SHP77 treated with DMSO at 0.1 percent for 48 hours (cell line): Measurements from ENCODE around the gene APOA5.
"Not testable (repeated sequence)": the region's sequence is repeated elsewhere in the genome, so short reads cannot be mapped to it uniquely, and the experiment has no call there.

Source experiments
- DNase-seq: peaks from one replicate; lab custom pipeline; 2025; lab: John Stamatoyannopoulos, UW

Gene APOA5

DNA sequence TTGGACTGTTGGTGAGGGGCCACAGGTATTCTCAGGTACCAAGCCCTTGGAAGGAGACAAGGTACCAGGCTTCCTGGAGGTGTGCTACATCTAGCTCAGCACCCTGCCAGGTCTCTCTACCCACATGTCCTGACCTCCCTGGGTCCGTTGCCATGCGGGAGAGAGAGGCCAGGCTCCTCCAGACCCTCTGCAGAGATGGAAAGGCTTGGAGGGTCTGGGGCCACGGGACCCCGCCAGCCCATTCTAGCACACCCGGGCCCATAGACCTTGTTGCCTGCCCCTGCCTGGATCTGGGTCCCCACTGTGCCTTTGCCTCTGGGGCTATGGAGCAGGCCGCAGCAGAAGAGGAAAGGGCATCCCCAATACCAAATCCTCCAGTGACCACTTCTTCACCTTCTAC, 35.8 kb upstream of the APOA5 start:
- DNase-seq, result no peak

DNA sequence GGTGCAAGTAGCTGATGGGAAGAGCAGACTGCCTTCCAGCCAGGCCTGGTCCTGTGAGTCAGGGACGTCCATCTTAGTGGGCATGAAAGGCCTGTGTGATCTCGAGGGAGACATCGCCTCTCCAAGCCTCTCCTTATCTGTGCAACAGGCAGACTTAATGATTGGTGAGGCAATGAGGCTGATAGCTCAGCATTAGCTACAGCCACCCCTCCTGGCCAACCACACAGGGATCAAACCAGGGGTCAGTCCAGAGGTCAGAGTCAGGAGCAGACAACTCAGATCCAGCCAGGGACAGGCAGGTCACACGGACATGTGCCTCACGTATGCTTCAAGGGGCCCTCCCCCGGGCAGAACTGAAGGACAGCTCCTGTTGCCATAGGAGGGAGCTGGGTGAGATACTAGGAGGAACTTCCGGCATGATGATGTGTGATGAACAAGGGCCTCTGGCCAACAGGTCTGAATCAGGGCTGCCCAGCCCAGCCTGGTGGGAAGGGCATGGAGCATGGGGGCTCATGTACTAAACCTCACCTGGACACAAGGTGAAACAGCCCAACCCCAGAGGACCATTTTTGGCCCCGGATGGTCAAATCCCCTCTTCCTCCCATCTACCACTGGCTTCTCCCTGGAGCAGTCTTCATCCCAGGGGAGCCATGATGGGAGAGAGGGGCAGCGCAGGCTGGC, 35.2 kb upstream of the APOA5 start:
- no peak for DNase-seq

DNA sequence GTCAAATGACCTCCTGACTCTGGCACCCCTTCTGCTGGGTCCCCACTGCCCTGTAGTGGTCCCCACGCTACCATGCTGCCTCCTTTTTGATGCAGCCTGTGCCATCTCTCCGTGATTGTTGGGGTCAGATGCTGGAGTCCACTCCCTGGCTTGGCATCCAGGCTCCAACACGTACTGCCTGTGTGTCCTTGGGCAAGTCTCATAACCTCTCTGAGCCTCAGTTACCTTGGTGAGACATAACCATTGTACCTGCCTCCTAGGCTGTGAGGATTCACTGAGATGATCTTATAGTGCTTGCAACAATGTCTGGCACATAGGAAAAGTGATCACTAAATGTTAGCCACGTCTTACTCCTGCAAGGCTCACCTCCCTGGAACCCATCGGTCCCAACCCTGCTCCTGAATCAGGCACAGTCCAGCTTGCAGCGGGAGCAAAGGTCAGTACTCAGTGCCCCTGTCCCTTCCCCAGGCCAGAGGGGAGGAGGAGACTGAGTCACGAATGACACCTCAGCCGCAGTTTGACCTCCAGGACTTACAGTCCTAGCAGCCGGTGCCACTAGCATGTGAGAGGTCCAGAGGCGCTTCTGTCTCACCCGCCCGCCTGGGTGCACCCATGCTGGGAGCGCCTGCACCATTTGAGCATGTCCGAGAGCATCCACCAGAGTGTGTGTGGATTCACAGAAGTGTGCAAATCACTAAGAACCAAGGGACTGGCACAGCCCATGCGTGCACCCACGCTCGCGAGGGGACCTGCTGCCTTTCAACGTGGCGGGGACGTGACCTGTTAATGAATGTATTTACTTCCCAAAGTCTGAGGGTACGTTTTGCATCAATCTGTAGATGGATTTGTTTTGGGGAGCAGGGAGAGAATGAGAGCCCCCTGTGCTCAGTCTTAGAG, 34.4 kb upstream of the APOA5 start:
- DNase-seq, result no peak

DNA sequence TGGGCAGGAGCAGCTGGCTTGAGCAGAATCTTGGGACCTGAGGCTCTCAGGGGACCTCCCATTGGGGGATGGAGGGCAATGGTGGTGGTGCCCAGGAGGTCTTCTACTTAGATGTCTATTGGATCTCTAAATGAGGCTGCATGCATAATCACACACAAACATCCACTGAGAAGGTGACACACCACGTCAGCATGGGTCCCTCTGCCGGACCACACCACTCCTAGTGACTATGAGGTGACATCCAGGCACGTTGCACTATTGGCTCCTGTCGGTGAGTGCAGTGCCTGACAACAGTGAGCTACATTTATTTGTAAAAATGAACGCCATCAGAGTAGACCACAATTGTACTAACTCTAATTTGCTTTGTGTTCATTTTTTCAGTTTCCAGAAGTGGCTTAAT, 33.8 kb upstream of the APOA5 start:
- DNase-seq, result no peak

- no peak for DNase-seq
These were observed 31.6 kb upstream of the APOA5 start, which contains the start of gene APOA4 for GRCh38 chr11:116823031-116823843. Gene APOA4 (minus strand): TSS chr11:116823304. CDS start chr11:116823191, 113 bp downstream.

- DNase-seq, result no peak
These were observed 30.9 kb upstream of the APOA5 start for GRCh38 chr11:116822575-116822974.

DNA sequence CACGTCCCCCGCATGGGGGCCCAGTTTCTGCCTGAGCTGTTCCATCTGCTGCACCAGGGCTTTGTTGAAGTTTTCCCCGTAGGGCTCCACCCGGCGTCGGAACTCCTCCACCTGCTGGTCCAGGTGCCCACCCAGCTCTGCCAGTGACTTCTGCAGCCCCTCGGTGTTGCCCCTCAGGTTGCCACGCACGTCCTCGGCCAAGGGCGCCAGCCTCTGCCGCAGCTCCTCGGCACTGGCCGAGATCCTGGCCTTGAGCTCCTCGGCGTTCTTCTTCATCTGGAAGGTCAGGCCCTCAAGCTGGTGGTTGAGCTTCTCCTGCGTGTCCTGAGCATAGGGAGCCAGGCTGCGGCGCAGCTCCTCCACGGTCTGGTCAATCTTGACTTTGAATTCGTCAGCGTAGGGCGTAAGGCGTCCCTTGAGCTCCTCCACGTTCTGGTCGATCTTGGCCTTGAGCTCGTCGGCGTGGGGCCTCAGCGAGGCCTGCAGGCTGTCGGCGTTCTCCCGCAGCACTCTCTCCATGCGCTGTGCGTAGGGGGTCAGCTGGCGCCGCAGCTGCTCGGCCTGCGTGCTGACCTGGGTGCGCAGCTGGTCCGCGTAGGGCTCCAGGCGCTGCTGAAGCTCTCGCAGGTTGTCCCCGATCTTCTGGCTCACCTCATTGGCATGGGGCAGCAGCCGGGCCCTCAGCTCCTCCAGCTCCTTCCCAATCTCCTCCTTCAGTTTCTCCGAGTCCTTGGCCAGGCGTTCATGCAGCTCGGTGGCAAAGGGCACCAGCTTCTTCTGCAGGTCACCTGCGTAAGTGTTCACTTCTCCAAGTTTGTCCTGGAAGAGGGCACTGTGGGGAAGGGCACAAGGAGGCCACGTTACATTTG, 29.6 kb upstream of the APOA5 start:
- no peak for DNase-seq

DNA sequence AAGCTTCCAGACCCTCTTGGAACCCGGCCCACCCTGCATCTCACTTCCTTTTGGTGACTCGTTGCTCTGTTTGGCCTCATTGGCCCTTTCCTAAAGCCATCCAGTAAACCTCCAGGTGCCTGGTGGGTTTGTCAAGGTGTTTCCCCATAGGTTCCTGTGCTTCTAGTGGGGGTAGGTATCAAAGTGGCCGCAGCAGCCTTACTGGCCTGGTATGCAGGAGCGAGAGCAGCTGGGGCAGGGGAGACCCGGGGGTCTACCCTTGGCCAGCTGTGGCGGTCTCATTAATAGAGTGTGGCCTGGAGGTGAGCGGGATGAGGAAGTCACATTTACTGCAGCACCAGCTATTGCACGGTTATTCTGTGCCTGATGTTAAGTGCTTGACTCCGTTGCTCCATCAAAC, 27.4 kb upstream of the APOA5 start:
- no peak for DNase-seq

- DNase-seq, result no peak
These were observed 22.8 kb upstream of the APOA5 start for GRCh38 chr11:116814502-116814901.

GRCh38 chr11:116813781-116814471, 22.2 kb upstream of the APOA5 start:
- no peak for DNase-seq

DNA sequence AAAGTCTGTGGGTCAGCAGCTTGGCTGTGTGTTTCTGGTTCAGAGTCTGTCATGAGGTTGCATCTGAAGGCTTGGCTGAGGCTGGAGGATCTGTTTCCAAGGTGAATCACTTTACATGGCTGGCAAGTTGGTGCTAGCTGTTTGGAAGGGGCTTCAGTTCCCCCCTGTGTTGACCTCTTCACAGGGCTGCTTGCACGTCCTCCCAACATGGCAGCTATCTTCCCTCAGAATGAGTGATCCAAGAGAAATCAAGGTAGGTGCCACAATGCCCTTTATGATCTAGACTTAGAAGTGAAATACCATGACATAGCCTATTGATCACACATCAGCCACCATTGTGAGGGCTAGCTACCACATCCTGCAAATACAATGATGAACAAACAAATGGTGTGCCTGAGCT, 21.5 kb upstream of the APOA5 start:
- DNase-seq, result no peak

DNA sequence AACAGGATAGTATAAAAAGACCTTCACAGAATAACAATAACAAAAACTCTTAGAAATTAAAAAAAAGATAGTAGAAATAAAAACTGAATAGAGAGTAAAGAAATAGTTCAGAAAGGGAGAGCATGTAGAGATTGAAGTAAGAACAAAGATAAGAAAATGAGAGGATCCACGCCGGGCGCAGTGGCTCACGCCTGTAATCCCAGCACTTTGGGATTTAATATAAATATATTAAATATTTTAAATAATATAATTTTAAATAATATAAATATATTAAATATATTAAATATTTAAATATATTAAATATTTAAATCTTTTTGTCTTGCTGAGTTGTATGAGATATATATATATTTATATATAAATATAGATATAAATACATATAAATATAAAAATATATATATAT, 20.4 kb upstream of the APOA5 start:
- no peak for DNase-seq

GRCh38 chr11:116811194-116811593, 19.5 kb upstream of the APOA5 start:
- no peak for DNase-seq

DNA sequence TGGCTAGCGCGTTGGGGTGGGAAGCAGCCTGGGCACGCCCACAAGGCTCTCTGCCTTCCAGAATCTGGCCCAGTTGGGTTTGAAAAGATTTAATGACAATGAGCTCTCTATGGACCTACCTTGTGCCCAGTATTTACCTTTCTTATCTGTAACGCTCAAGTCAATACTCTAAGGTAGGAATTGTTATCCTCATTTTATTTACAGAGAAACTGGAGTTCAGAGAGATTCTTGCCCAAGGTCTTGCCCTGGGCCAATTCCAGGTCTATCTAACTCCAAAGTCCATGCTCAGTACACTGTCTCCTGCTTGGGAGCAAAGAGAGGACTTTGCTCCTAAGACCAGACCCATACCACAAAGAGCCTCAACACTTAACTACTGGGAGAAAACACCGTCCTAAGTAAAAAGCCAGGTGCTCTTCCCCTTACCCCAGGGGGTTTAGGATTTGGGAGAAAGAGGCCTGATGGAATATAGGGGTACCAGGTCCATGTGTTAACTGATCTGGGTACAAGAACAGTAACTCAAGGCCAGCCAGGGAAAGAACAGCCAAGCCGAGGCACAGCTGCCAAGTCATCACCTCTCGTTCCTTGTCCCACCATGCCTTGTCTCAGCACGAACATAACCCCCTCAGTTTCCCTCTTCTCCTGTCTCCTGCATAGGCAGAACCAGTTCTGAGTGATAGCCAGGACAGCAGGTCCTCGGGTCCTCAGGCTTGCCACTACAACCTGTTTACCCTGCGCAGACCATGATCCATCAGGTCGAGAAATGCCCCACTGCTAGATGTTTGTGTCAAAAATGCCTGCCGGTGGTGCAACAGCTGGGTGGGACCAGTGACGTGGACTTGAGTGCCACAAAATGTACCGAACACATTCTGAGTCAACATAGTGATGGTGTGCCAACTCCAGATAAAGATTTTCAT, 16.8 kb upstream of the APOA5 start:
- DNase-seq, result no peak

DNA sequence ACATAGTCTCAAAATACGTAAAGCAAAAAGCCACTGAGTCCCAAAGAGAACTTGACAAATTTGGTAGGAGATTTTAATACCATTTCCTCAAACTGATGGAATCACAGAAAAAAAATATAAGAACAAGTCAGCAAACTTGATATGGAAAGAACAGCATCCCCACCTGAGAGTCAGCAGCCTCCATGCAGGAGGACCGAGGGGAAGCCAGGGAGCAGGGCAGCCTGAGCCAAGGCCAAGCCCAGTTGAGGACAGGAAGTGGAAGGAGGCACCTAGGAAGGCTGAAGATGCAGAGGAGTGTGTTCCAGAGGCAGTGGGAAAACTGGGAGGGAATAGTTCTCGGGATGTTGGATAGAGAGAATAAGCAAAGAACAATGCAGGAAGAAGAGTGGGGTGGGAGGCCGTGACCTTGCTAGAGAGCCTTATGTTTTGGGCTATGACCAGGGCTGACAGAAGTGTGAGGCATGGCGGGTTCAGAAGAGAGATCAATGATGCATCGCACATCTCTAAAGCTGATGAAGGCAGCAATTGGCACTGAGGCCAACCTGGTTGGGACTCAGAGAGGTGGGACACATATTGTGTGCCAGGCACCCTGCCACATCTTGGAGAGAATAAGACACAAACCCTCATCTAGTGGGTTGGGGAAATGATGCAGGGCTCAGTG, 16.1 kb upstream of the APOA5 start:
- no peak for DNase-seq

- no peak for DNase-seq
These were observed 12.3 kb upstream of the APOA5 start for GRCh38 chr11:116804001-116804400.

GRCh38 chr11:116801662-116802061, 10.0 kb upstream of the APOA5 start:
- not testable (repeated sequence) for DNase-seq

DNA sequence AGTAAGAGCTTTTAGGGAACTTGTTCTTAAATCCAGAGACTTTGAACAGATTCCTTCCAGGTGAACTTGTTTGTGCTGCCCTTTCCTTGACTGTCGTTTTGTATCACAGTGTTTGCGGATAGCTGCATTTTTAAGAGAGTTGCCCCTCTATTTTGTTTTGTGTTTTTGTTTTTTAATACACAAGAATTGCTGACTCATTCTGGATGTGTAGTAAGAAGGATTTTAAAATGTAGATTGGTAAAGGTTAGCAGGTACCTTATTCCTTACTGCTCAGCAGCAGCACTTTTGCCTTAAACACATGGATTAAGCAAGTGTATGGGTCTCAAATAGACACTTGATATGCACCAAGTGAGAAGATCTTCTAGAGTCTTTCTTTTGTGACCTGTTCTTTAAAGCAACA, 8.9 kb upstream of the APOA5 start:
- DNase-seq, result no peak

DNA sequence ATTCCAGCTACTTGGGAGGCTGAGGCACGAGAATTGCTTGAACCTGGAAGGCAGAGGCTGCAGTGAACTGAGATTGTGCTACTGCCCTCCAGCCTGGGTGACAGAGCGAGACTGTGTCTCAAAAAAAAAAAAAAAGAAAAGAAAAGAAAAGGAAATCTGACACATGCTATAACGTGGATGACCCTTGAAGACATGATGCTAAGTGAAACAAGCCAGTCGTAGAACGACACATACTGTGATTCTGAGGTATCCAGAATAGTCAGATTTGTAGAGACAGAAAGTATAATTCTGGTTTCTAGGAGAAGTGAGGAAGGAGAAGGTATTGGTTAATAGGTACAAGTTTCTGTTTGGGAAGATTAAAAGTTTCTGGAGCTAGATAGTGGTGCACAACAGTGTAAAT, 6.7 kb upstream of the APOA5 start:
- no peak for DNase-seq
